ENCODE measurements around the gene CPT1A. TPM values are rescaled to one million over a fixed set of nuclear protein-coding genes. Genes with fewer than 3 reads are reported as not detected.

The CPT1A gene
- total RNA-seq, 1 donor from 2014 or later = 56.1 TPM

DNA sequence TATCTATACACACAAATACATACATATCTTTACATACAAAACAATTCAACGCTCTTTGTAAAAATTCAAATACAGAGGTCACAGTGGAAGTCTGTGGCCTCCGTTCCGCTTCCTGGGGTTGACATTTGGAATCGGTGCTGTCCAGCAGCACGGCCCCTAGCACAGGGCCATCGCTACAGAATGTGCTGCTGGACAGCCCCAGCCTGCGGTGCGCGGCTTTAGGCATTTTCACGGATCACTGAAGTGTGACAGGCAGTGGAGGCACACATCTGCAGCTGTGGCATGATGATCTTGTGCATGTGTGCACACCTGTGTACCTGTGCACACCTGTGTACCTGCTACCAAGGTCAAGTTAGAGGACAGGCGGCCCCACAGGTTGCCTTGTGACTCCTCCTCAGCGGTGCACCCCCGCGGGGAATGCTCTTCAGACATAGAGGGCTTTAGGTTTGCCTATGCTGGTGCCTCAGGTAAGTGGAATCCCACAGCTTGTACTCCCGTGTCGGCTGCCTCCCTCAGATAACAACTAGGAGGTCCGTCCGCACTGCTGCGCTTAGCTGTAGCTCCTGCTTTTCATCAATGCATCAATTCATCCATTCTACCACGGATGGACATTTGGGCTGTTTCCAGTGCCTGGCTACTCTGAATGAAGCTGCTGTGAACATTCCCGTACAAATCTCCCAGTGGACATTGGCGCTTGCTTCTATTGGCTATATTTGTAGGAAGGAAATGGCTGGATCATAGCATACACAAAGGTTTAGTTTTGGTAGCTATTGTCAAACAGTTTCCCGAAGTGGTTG, 127.5 kb downstream of the CPT1A start:
- intact Hi-C loops (cut with micrococcal nuclease) = no loop called here

DNA sequence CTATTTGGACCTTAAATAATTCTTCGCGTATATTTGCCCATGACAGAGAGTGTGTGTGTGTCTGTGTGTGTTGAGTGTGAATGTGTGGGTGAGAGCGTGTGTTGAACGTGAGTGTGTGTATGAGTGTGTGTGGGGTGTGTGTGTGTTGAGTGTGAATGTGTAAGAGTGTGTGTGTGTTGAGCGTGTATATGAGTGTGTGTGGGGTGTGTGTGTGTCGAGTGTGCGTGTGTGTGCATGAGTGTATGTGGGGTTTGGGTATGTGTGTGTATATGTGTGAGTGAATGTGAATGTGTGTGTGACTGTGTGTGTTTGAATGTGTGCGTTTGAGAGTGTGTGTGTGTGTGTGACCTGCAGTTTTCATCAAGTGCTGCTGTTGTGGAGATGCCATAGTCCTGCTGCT, 130.6 kb downstream of the CPT1A start:
- intact Hi-C loops (cut with micrococcal nuclease) = no loop called here

DNA sequence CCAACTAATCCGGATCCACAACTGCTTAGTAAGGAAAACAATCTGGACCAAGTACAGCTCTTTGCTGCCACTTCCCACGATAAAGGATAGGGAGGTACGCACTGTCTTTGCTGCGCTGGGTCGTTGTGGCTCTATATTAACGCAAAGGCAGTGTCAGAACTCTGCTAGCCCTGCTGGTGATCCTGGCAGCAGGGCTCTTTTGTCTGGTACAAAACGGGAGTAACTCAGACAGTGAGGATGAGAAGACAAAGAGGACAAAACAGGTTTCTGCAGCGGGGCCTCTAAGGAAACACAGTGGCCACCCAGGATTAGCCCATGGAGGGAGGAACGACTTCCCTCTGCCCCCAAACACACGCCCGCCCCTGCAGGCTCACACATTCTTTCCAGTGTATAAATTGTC, 131.3 kb downstream of the CPT1A start:
- intact Hi-C loops (cut with micrococcal nuclease) = no loop called here

DNA sequence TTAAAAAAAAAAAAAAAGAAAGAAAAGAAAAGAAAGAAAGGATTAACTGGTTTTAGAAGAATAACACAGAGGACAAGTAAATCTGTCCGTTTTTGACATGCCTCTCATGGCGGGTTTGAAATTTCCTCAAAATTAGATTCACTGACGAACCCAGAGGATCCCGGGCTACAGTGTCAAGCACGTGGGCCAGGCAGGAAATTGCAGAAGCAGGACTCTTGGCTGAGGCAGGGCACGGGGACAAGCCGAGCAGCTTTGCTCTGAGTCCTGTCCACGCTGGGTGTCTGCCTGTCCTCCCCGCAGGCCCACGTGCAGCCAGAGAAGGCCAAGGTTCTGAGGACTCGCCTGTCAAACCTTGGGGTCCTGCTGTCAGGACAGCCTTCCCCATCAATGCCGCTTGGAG, 132.7 kb downstream of the CPT1A start:
- intact Hi-C loops (cut with micrococcal nuclease) = no loop called here

DNA sequence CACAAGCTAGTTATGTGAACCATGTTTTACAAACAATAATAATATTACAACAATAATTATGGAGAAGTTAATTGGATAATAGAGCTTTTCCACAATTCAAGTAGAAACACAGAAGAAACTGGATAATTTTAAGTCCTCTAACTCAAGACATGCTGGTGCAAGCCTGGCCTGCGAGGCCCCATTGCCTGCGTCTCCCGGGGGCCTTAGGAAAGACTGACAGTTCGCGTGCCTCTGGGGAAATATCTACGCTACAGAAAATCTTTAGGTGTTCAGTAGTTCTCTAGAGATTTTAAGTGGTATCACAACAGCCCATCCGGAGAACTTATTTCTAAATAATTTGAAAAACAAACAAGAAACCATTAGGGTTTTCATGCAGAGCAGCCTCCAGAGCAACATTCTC, 134.2 kb downstream of the CPT1A start:
- intact Hi-C loops (cut with micrococcal nuclease) = no loop called here

DNA sequence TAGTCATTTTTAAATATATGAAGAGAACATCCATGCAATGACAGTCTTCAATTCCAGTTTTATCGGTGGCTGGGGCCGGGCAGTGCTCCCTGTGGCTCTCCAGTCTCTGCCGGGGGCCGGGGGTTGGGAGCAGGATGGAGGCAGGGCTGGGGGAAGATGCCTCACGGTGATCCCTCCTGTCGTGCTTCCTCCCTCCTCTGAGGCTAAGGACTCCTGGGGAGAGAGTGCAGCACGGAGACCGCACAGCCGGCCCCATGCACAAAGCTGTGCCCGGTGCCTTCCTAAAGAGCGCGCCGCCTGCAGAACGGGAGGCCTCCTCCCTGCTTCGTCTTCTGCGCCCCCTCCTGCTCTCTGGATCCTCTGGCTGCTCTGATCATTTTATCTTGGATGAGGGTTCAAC, 136.8 kb downstream of the CPT1A start:
- intact Hi-C loops (cut with micrococcal nuclease) = no loop called here

Other genes with a start within 250 kb of the CPT1A start
- gene GAL, start 157.4 kb downstream of the CPT1A start, total RNA-seq = not detected in 2 replicates
- gene TESMIN, start 90.4 kb downstream of the CPT1A start, total RNA-seq = 7.6 and 11.0 TPM in 2 replicates
- gene MRPL21, start 61.9 kb upstream of the CPT1A start, total RNA-seq = 67.7 and 69.1 TPM in 2 replicates
- gene IGHMBP2, start 62.0 kb upstream of the CPT1A start, total RNA-seq = 27.2 and 27.4 TPM in 2 replicates
- not detected in 2 replicates for gene MRGPRD, start 139.1 kb upstream of the CPT1A start, total RNA-seq
- gene MRGPRF, start 171.3 kb upstream of the CPT1A start, total RNA-seq = not detected in 2 replicates
- gene TPCN2, start 207.0 kb upstream of the CPT1A start, total RNA-seq = 22.1 and 23.3 TPM in 2 replicates

Measured in T-helper 2 cell treated with Interferon-gamma antibody and Interleukin-4, amounts not matched to agents 100 ng/mL and 5 ng/mL, for 36 hours (primary cell).